ENCODE measurements around the gene ZNF71. TPM values are rescaled to one million over a fixed set of nuclear protein-coding genes. Genes with fewer than 3 reads are reported as not detected.
"Not testable (repeated sequence)": the region's sequence is repeated elsewhere in the genome, so short reads cannot be mapped to it uniquely, and the experiment has no call there.

ZNF71 gene
- total and polyA plus RNA-seq, 2 donors (not counting 1 experiment from before 2014, with no cell fraction given): 4.3 to 9.2 TPM

GRCh38 chr19:56670401-56670960 is 75.4 kb downstream of the ZNF71 start:
- Histone ChIP-seq H3K36me3 (ENCODE audit: control insufficient read depth, insufficient read depth, low read length) (no peaks in the 10 kb centered on the region), H3K79me2 (ENCODE audit: control insufficient read depth, insufficient read depth, low read length) (no peaks in the 10 kb centered on the region), H4K20me1 (ENCODE audit: control insufficient read depth, extremely low read depth, insufficient read depth, low read length) (no peaks in the 10 kb centered on the region), H3K27ac (ENCODE audit: insufficient read depth, low read length) (no peak overlapping the region), H2AFZ (ENCODE audit: low read length) (no peak overlapping the region), H3K4me3 (replicated peaks in 1 of 4; ENCODE audit: control extremely low read depth in 1 of 4, insufficient read depth in 1 of 4, low read depth in 3 of 4, low read length in 4 of 4) (no peak overlapping the region), H3K9me3 (ENCODE audit: control insufficient read depth, insufficient read depth, low read depth, low read length) (no peaks in the 10 kb centered on the region), H3K4me2 (ENCODE audit: extremely low read depth, insufficient read depth, low read length) (no peak overlapping the region), H3K4me1 (ENCODE audit: control insufficient read depth, extremely low read depth, insufficient read depth, low read length) (no peaks in the 10 kb centered on the region), H3K27me3 (ENCODE audit: control insufficient read depth, insufficient read depth, low read length) (no peaks in the 10 kb centered on the region), H3K9ac (ENCODE audit: insufficient read depth, low read length) (no peak overlapping the region)
- no peak for TF ChIP-seq CTCF (conservative IDR thresholded peaks at IDR 0.05 in 1 of 2, IDR thresholded peaks at IDR 0.05 in 1 of 2; ENCODE audit: low read depth in 1 of 2, low read length in 2 of 2)
- no peak for TF ChIP-seq EZH2 (IDR thresholded peaks at IDR 0.05; ENCODE audit: low read length, missing control alignments)
- no peak for DNase-seq (ENCODE audit: low read depth in 2 of 2)

GRCh38 chr19:56670961-56671612 is 76.0 kb downstream of the ZNF71 start:
- peak overlapping the region in 2 of 4 experiments; percentile 20 to 59 for H3K4me3 ChIP-seq (replicated peaks in 1 of 4; ENCODE audit: control extremely low read depth in 1 of 4, insufficient read depth in 1 of 4, low read depth in 3 of 4, low read length in 4 of 4)
- no peaks in the 10 kb centered on the region for H3K27me3 ChIP-seq (ENCODE audit: control insufficient read depth, insufficient read depth, low read length)
- no peak overlapping the region for H2AFZ ChIP-seq (ENCODE audit: low read length)
- H4K20me1 ChIP-seq (ENCODE audit: control insufficient read depth, extremely low read depth, insufficient read depth, low read length): no peaks in the 10 kb centered on the region
- no peaks in the 10 kb centered on the region for H3K36me3 ChIP-seq (ENCODE audit: control insufficient read depth, insufficient read depth, low read length)
- no peak overlapping the region for H3K9ac ChIP-seq (ENCODE audit: insufficient read depth, low read length)
- no peaks in the 10 kb centered on the region for H3K9me3 ChIP-seq (ENCODE audit: control insufficient read depth, insufficient read depth, low read depth, low read length)
- DNase-seq (ENCODE audit: low read depth in 2 of 2): no peak
- no peaks in the 10 kb centered on the region for H3K4me1 ChIP-seq (ENCODE audit: control insufficient read depth, extremely low read depth, insufficient read depth, low read length)
- H3K79me2 ChIP-seq (ENCODE audit: control insufficient read depth, insufficient read depth, low read length): no peaks in the 10 kb centered on the region
- no peak overlapping the region for H3K4me2 ChIP-seq (ENCODE audit: extremely low read depth, insufficient read depth, low read length)
- TF ChIP-seq CTCF (conservative IDR thresholded peaks at IDR 0.05 in 1 of 2, IDR thresholded peaks at IDR 0.05 in 1 of 2; ENCODE audit: low read depth in 1 of 2, low read length in 2 of 2) (no peak), EZH2 (IDR thresholded peaks at IDR 0.05; ENCODE audit: low read length, missing control alignments) (no peak)
- H3K27ac ChIP-seq (ENCODE audit: insufficient read depth, low read length): no peak overlapping the region

GRCh38 chr19:56671613-56671994 is 76.5 kb downstream of the ZNF71 start, which contains the start of gene ZNF835:
Gene ZNF835 (minus strand): TSS chr19:56671757. CDS start chr19:56665198, 6,559 bp downstream.
- Histone ChIP-seq H3K79me2 (ENCODE audit: control insufficient read depth, insufficient read depth, low read length) (no peaks in the 10 kb centered on the region), H3K9me3 (ENCODE audit: control insufficient read depth, insufficient read depth, low read depth, low read length) (no peaks in the 10 kb centered on the region), H3K4me2 (ENCODE audit: extremely low read depth, insufficient read depth, low read length) (no peak within 1 kb of the TSS), H2AFZ (ENCODE audit: low read length) (no peak within 1 kb of the TSS), H3K4me3 (replicated peaks in 1 of 4; ENCODE audit: control extremely low read depth in 1 of 4, insufficient read depth in 1 of 4, low read depth in 3 of 4, low read length in 4 of 4) (peak within 1 kb of the TSS in 2 of 4 experiments; percentile 20 to 59), H3K27ac (ENCODE audit: insufficient read depth, low read length) (no peak within 1 kb of the TSS), H3K36me3 (ENCODE audit: control insufficient read depth, insufficient read depth, low read length) (no peaks in the 10 kb centered on the region), H3K4me1 (ENCODE audit: control insufficient read depth, extremely low read depth, insufficient read depth, low read length) (no peaks in the 10 kb centered on the region), H4K20me1 (ENCODE audit: control insufficient read depth, extremely low read depth, insufficient read depth, low read length) (no peaks in the 10 kb centered on the region), H3K9ac (ENCODE audit: insufficient read depth, low read length) (no peak within 1 kb of the TSS), H3K27me3 (ENCODE audit: control insufficient read depth, insufficient read depth, low read length) (no peaks in the 10 kb centered on the region)
- peak; percentile 2 to 70 for DNase-seq (ENCODE audit: low read depth in 2 of 2)
- TF ChIP-seq EZH2 (IDR thresholded peaks at IDR 0.05; ENCODE audit: low read length, missing control alignments) (no peak), CTCF (conservative IDR thresholded peaks at IDR 0.05 in 1 of 2, IDR thresholded peaks at IDR 0.05 in 1 of 2; ENCODE audit: low read depth in 1 of 2, low read length in 2 of 2) (no peak)

- not testable (repeated sequence) for H3K9ac ChIP-seq (ENCODE audit: insufficient read depth, low read length); H3K36me3 ChIP-seq (ENCODE audit: control insufficient read depth, insufficient read depth, low read length); DNase-seq (ENCODE audit: low read depth in 2 of 2); H3K4me1 ChIP-seq (ENCODE audit: control insufficient read depth, extremely low read depth, insufficient read depth, low read length); H3K27ac ChIP-seq (ENCODE audit: insufficient read depth, low read length); H3K79me2 ChIP-seq (ENCODE audit: control insufficient read depth, insufficient read depth, low read length); H4K20me1 ChIP-seq (ENCODE audit: control insufficient read depth, extremely low read depth, insufficient read depth, low read length); H2AFZ ChIP-seq (ENCODE audit: low read length); H3K4me2 ChIP-seq (ENCODE audit: extremely low read depth, insufficient read depth, low read length); H3K9me3 ChIP-seq (ENCODE audit: control insufficient read depth, insufficient read depth, low read depth, low read length); H3K4me3 ChIP-seq (replicated peaks in 1 of 4; ENCODE audit: control extremely low read depth in 1 of 4, insufficient read depth in 1 of 4, low read depth in 3 of 4, low read length in 4 of 4); H3K27me3 ChIP-seq (ENCODE audit: control insufficient read depth, insufficient read depth, low read length)
These were observed 77.5 kb downstream of the ZNF71 start for GRCh38 chr19:56672610-56673009.

All from fibroblast of lung (primary cell).